M059J (cell line): ENCODE measurements around the gene IL34. TPM values are rescaled to one million over a fixed set of nuclear protein-coding genes. Genes with fewer than 3 reads are reported as not detected.
"Not testable (repeated sequence)": the region's sequence is repeated elsewhere in the genome, so short reads cannot be mapped to it uniquely, and the experiment has no call there.

ENCODE experiments used
- DNase-seq: peaks from one replicate; pipeline ENCODE4 v3.0.0-alpha.2; 2012; ENCODE audit warnings: low read depth
- total RNA-seq: library from RNA; depleted of rRNA; stranded (reverse); fragments of >200 nt; shearing (Covaris generic); gene quantifications from 2 replicates; pipeline ENCODE4 v1.2.3, GENCODE V29; 2014

Gene IL34
- total RNA-seq, 1 experiment from 2014 or later: 0.86 TPM

DNA sequence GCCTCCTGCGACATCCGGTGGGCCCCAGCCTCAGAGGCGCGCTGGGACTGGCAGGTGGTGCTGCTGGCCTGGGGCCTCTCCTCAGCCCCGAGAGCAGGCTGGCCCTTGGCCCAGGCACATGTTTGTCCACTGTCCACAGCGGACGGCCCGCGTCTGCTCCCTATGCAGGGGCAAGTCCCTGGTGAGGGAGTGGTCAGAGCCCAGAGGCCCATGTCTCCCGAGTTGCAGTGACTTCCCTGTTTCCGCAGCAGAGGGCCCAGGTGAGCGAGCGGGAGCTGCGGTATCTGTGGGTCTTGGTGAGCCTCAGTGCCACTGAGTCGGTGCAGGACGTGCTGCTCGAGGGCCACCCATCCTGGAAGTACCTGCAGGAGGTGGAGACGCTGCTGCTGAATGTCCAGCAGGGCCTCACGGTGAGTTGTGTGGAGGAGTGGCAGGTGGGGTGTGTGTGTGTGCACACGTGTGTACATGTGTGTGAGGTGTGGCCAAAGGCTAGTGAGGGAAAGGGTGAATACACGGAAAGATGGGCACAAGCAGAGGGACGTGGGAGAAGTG lies 10.4 kb downstream of the IL34 start:
- no peak for DNase-seq

DNA sequence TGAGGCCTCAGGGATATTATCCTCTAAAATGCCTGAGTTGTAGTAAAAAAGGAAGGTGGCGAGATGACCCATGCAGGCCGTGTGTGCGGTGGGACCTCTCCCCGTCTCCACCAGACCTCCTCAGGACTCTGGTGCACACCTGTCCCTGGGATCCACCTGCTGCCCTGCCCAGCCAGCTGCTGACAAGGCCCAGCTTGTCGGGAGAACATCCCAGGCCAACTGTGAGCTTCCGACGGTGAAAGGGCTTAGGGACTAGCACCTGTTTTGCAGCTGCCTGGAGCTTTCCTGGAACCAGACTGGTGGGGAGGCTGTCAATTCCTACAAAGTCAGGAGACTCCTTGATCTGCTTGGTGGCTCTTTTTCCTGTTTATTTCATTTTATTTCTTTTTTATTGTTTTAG lies 11.6 kb downstream of the IL34 start:
- DNase-seq: no peak

DNA sequence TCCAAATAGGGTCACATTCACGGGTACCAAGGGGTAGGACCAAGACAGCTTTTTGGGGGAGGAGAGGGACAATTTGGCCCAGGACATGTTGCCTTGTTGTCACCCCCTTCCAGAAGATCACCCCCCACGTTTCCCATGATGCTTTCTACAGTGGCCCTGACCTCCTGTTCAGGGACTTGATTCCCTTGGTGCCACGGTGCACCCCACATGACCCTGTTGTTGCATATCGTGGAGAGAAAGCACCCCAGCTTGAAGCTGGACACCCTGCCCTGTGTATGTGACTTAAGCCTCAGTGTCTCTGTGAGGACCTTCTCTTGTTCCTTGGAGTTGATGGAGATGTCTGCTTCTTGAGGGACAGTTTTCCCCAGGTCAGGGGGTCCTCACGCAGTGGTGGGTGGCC lies 12.6 kb downstream of the IL34 start:
- DNase-seq: no peak

DNA sequence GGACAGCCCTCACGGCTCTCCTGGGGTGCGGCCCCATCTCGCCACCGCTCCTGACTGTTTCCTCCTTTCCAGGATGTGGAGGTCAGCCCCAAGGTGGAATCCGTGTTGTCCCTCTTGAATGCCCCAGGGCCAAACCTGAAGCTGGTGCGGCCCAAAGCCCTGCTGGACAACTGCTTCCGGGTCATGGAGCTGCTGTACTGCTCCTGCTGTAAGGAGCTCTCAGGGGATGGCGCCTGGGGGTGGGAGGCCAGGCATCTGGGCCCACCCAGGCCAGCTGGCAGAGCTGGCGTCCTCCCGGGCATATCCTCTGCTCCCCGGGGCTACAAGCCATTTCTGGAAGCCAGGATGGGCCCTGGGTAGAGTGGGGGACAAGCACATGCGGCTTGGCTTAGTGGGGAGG lies 13.2 kb downstream of the IL34 start:
- no peak for DNase-seq

DNA sequence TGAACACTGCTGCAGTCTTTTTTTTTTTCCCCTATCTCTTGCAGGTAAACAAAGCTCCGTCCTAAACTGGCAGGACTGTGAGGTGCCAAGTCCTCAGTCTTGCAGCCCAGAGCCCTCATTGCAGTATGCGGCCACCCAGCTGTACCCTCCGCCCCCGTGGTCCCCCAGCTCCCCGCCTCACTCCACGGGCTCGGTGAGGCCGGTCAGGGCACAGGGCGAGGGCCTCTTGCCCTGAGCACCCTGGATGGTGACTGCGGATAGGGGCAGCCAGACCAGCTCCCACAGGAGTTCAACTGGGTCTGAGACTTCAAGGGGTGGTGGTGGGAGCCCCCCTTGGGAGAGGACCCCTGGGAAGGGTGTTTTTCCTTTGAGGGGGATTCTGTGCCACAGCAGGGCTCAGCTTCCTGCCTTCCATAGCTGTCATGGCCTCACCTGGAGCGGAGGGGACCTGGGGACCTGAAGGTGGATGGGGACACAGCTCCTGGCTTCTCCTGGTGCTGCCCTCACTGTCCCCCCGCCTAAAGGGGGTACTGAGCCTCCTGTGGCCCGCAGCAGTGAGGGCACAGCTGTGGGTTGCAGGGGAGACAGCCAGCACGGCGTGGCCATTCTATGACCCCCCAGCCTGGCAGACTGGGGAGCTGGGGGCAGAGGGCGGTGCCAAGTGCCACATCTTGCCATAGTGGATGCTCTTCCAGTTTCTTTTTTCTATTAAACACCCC lies 13.8 kb downstream of the IL34 start:
- no peak for DNase-seq

DNA sequence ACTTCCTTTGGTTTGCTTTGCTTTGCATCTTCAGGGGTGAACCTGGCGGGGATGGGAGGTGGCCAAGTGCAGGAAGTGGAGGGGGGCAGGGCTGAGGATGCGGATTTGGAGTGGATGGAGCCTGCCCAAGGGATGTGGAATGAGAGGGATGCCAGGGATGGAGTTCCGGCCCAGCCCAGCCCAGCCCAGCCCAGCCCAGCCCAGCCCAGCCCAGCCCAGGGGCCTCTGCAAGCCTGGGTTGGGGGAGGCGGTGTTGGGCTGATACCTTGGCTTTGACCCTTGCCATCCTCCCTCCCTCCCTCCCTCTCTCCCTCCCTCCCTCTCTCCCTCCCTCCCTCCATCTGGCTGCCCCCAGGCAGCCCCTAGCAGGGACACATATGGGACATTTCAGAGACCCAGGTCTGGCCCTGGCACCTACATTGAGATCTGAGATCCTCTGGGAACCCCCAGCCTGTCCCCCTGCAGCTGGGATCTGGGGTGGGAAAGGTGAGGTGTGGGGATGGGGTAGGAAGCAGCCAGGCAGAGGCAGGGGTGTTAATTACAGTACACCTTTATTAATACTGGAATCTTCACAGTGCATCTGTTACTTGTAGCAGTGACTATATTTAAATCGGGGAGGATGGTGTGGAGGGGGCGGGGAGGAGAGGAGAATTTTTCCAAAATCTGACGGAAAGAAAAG lies 14.5 kb downstream of the IL34 start:
- DNase-seq: peak; percentile 58

DNA sequence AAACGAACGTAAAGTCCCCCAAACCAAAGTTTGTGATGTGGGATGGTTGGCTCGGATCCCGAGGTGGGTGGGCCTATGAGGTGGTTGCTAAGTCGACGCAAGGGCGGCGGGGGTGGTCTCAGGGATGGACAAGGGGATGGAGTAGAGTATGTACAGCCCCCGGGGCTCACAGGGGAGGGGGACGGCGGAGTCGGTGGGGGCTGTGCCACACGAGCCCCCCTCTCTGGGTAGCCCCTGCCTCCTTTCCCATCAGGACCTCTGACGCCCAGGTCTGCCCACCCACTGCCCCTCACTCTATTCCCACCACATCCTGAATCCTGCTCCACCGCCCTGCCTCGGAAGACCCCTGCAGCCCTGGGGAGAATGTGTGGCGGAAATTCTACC lies 15.2 kb downstream of the IL34 start:
- DNase-seq: no peak

DNA sequence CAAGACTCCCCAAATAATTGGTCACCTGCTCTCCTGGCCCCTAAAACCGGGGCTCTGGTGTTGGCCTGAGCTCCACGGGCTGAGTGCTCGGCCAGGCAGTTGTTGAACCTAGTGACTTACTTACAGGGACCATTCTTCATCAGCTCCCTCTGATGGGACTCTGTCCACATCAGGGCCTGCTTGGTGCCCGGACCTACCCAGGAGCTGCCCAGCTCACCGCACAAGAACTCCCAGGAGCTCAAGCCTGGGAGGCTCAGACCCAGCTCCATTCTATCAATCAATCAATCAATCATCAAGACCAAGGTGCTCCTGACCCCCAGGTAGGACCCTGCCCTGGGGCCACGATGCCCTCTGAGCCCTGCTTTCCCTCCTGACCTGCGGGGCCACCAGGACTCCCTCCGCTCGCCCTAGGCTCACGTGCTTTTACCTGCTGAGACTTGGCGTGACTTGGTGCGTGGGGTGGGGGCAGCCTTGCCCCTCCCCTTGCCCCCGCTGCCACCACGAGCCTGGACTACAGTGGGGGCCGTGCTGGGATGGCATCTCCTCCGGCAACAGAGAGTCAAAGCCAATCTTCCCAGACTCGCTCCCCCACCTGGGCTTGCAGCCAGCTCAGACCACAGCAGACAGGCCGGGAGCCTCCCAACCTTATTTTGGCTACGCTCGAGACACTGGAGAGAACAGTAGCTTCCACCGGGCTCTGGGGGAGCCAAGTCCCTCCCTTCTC lies 15.7 kb downstream of the IL34 start:
- DNase-seq: no peak

DNA sequence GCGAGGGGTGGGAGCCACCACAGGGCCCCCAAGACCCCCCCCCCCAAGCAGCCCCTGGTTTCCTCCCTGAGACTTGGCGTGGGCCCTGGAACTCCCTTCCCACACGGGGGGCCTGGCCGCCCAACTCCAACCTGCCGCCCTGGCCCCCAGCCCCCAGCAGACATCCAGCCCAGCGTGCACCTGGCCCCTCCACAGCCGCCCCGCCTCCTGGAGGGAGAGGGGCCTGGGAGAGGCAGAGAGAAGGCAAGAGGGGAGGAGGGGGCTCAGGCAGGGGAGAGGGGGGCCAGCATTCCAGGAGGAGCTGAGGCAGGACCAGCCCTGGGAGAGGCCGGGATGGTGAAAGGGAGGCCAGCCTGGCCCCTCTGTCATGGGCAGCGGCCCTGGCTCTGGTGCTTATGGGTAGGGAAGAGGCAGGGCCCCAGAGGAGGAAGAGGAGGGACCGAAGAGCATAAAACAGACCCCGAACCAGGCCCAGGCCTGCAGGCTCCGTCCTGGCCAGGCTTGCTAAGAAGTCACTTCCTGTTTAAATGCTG lies 16.7 kb downstream of the IL34 start:
- DNase-seq: no peak

DNA sequence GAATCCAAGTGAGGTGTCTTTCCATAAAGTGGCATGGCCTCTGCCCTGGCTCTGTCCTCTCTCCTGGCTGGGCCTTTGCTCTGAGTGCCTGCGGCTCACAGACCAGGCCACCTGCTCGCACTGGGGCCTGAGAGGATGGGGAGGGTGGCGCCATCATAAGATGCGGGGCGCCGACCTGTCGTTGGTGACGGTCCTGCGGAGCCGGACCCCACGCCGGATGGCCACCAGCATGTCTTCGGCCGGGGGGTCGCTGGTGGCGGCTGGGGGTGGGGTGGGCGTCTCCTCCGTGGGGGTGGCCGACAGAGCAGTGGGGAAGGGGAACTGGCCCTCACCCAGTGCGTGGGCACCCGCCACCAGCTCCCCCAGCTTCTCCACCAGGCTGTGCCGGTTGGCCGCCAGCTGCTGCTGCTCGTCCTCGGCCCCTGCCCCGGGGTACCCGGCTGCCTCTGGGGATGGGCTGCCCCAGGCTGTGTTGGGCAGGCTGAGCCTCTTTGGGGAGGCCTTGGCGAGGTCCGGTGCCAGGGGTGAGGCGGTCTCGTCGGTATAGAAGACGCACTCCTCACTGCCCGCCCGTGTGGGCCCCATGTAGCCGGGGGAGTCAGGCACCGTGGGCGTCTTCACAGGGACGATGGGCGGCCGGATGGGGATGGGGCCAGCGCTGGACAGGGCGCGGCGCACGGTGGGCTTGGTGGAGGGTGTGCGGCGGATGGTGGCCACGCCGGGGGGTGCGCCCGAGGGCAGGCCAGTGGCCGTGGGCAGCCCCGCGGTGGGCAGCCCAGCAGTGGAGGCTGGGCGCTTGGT lies 17.4 kb downstream of the IL34 start:
- no peak for DNase-seq

DNA sequence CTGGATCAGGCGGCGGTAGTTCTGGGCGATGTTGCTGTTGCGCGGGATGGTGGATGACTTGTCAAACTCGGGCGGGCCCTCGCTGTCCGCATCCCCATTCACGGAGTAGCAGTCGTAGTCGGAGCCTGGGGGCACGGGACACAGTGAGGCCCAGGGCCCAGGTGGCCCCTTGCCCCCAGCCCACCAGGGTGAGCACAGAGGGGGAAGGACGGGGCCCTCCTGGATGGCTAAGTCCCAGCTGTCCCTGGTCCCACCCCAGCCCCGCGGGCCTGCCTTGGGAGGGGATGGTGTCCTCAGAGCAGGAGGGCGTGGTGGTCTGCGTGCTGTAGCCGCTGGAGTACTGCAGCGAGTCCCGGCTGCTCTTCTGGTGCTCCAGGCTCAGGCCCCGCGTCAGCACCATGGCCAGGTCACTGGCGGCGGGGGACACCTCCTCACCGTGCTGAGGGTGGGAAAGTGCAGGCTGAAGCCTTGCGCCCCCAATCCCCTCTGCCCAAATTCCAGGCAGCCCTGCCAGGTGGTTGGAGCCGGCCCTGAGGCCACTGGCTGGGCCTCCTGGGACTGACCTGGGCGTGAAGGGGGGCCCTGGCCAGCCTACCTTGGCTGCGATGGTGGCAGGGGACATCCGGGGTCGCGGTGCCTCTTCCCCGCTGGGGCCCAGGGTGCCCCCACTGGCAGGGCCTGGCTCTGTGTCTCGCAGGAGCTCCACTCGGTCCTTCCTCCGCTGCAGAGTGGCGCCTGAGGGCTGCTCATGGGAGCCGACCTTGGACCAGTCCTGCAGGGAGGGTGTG lies 18.2 kb downstream of the IL34 start:
- DNase-seq: no peak

DNA sequence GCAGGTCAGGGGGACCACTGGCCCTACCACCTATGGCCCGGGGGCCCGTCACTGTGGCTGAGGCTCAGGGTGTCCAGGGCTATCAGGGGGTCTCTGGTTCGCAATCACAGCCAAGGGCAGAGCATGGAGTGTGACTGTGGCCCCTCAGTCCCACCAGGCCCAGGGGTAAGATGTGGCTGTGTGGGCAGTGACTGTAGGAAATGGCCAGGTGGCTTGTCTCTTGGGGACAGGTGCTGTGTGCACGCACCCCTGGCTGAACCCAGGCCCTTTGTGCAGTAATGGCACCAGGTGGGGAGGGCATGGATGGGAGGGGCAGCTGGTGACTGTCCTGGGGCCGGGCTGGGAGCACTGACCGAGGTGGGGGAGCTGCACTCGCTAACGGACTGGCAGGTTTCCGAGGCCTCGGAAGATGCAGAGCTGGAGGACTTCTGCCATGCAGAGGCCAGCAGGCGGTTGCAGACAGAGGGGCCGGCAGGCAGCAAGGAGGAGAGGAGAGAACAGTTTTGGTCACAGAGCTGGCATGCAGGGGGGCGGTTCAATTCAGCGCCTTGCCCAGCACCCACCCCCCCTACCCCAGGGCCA lies 18.8 kb downstream of the IL34 start:
- no peak for DNase-seq

DNA sequence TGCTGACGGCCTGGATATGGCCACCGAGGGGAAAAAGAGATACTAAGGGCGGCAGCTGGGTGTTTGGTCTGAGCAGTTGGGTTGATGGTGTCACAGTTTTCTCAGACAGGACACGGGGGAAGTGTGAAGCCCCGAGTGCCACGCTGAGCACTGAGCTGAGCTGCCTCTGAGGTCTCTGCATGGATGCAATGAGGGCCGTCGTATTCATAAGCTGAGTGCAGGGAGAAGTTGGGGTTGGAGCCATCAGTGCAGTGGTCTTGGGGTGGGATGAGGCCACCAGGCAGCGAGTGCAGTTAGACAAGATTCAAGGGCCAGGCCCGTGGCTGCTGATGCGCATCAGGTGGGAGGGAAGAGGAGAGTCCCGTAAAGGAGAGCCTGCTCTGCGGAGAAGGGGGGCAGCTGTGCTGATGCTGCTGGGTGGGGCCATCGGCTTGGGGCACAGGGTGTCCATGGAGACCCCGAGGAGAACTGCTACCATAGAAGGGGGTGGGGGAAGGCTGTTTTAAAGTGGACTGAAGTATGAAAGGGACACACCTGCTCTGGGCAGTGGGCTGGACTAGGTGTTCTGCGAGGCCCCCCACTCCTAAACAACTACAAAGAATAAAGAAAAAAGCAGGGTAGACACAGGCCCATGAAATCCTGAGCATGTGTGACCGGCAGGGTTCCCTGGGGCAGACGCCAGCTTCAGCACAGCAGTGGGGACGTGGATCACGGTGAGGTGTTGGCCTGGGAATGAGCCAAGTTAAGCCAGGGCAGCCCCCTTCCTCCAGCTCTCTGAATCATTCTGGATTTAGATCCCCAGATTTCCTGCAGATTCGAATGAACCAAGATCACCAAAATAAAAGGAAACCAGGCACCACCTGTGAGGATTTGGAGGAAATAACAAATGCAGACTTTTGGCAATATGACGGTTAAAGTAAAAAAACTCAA lies 19.7 kb downstream of the IL34 start:
- DNase-seq: no peak

DNA sequence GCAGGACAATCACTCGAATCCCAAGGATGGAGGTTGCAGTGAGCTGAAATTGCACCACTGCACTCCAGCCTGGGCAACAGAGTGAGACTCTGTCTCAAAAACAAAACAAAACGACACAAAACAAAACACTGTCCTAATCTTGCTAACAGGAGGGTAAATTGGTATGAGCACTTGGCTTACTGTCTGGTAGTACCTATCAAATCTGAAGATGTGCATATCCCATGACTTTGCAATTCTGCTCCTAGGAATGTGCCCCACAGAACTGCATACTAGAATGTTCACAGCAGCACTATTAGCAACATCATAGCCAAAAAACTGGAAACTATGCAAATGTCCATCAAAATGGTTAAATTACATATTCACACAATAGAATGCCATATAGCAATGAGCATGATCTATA lies 23.8 kb downstream of the IL34 start:
- no peak for DNase-seq

DNA sequence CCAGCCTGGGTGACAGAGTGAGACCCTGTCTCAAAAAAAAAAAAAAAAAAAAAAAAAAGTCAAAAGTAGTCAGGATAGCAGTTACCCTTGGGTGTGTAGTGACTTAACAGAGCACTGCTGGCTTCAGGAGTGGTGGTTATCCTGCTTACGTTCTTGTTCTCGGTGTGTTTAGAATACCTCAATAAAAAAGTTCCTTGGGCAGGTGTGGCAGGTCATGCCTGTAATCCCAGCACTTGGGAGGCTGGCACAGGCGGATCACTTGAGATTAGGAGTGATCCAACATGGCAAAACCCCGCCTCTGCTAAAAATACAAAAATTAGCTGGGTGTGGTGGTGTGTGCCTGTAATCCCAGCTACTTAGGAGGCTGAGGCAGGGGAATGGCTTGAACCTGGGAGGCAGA lies 24.6 kb downstream of the IL34 start:
- DNase-seq: not testable (repeated sequence)

DNA sequence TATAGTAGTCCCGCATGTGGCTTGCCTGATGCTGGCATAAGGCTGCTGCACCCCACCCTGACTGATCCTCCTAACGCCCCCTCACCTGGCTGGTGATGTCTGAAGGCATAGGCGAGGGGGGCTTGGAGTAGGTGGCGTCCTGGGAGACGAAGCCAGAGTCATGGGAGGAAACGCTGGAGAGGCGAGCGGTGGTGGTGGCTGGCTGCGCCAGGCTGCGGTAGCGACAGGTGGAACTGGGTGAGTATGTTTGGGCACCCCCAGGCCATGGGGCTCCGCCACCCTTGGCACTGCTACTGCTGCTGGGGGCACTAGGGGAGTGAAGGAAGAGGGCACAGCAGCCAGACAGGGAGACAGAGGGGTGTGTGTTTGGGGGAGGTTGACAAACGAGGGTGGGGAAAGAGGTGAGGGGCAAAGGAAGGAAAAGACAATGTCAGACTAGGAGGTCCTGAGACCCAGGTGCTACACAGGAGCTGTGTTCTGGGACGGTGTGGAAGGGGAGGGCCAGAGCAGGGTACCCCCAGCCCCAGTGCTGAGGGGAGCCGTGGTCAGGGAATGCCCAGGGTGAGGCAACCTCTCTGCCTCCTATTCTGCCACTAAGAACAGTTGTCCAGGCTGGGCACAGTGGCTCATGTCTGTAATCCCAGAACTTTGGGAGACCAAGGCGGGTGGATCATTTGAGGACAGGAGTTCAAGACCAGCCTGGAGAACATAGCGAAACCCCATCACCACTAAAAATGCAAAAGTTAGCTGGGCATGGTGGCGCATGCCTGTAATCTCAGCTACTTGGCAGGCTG lies 28.1 kb downstream of the IL34 start:
- DNase-seq: no peak

DNA sequence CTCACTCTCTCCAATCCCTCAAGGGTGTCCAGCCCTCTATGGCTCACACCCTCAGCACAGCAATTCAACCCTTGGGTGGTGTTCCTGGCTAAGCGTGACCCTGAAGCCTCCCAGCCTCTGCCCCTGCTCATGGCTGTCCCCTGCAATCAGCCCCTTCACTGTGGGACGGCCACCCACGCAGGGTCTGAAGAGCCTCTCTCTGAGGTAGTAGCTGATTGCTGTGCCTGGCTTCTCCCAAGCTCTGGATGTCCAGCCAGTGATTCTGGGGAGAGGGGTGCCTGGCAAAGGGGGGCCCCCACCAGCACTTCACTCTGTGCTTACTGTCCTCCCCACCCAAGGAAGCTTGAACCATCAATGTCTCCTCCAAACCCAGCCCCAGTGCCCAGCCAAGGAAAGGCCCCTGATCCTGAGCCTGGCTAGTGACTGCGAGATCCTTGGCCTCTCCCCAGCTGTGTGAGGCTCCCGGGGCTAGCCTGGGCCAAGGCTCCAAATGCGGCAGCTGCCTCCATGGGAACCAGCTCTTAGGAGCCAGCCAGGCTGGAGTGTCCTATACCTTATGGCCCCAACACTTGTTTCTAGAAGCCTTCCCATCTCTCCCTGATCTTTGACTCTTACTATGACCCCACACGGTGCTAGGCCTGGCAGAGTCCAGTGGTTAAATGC lies 29.6 kb downstream of the IL34 start:
- no peak for DNase-seq
